ENCODE results near the gene ACTA2.

ACTA2 gene

DNA sequence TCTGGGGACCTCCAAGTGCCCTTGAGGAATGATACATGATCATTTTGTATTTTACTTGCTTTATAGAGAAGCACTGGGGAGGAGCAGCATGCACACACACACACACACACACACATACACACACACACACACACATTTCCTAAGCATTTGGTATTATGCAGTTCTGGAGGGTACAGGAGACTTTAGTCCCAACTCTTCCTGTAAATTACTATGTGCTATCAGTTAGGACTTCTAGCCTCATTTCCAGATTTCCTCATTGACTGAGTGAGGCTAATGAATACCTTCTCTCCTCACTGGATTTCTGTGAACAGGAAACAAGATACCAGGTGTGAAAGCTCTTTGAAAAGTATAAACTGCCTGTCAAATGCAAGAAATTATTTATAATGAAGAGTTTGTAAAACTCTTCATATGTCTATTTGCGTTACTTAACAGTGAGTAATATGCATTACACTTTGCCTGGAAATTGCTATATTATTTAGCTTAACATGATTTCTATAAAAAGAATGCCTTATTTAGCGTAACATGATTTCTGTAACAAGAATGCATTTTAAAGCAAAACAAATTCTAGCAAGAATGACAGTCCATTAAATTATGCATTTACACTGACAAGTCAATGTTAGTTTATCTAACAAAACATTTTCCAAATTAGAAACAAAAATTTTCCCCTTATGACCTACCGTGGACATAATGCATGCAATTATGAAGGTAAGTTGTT is 34.2 kb downstream of the ACTA2 start:
- no peak for DNase-seq

DNA sequence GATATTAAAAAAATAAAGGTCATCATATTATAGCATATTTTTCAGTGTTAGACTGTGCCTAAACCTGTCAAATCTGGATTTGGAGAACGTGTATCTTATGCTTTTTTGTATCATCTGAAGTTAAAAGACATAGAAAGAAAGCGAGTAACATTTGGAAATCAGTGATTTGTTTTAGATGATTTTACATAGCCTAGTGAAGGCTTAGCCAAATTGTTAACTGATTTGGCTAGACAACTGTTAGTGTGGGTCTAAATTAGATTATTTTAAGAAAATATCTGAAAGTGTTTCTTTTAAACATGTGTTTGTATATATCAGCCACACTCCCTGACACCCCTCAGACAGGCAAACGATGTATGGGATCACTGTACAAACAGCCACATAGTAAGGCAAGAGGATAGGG is 35.6 kb downstream of the ACTA2 start:
- no peak for DNase-seq

GRCh38 chr10:88916231-88916630 is 36.3 kb downstream of the ACTA2 start:
- DNase-seq = no peak

- DNase-seq = no peak
Measured at GRCh38 chr10:88915781-88916180, 36.8 kb downstream of the ACTA2 start.

- DNase-seq = no peak
Measured at GRCh38 chr10:88913788-88914187, 38.8 kb downstream of the ACTA2 start.

- DNase-seq = no peak
Measured at GRCh38 chr10:88913127-88913526, 39.4 kb downstream of the ACTA2 start.

- no peak for DNase-seq
Measured at GRCh38 chr10:88911851-88912250, 40.7 kb downstream of the ACTA2 start.

- no peak for DNase-seq
Measured at GRCh38 chr10:88911116-88911515, 41.5 kb downstream of the ACTA2 start.

DNA sequence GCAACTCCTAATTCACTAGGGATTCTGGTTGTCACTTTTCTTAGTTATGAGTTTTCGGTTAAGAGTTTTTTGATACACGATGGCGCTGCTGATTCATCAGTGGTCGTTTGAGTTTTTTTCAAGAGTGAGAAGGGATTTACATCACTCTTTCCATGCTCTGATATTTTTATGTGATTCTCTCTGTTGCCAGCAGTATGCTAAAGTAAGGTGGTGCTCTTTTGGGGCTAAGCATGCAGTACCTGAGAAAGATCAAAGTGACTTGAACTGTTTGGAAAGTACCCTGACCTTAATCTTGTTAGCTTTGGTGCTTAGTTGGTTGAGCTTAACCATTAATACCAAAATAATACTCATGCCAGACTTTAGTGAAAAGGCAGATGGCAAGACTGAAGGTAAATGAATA is 44.4 kb downstream of the ACTA2 start:
- no peak for DNase-seq

DNA sequence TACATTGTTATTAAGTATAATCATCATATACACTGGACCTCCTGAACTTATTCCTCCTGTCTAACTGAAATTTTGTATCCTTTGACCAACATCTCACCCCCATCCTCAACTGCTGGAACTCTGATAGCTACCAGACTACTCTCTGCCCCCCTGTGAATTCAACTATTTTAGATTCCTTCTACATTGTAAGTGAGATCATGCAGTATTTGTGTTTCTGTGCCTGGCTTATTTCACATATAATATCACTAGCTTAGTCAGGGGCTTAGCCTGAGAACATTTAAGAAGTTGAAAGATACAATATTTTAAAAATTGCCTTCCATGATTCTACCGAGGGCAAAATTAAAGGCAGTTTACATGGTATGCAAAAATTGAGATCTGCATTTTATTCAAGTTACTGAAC is 45.7 kb downstream of the ACTA2 start:
- DNase-seq = no peak

- DNase-seq = no peak
Measured at GRCh38 chr10:88903715-88904114, 48.9 kb downstream of the ACTA2 start.

DNA sequence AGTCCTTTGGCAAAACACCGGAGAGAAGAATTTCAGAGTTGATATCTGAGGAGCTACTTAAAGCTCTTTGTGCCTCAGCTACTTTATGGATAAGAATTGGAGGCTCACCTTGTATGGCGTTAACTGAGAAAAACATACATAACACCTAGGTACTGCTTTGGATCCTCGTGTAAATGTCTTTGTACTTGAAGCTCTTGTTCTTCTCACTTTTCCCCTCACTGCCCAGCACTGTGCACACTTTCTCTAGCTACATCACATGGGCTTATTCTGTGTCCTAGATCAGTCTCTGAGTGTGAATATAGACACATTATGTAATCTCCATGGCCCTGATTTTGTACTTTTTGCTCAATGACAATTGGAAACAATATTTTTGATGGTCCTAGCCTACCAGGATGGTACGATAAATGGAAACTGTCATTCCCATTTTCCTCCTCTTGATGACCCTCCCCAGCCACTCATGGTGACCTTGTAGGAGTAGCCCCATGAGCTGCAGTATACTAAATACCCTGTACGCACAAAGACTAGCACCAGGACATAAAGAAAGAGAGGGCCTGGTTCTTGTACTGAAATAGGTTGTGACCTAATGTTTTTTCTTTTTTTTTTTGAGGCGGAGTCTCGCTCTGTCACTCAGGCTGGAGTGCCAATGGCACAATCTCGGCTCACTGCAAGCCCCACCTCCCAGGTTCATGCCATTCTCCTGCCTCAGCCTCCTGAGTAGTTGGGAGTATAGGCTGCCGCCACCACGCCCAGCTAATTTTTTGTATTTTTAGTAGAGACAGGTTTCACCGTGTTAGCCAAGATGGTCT is 50.4 kb downstream of the ACTA2 start:
- DNase-seq = no peak

GRCh38 chr10:88901206-88901983 is 51.2 kb downstream of the ACTA2 start:
- DNase-seq = no peak

GRCh38 chr10:88899886-88900285 is 52.7 kb downstream of the ACTA2 start:
- no peak for DNase-seq

GRCh38 chr10:88898727-88899126 is 53.8 kb downstream of the ACTA2 start:
- DNase-seq = no peak

DNA sequence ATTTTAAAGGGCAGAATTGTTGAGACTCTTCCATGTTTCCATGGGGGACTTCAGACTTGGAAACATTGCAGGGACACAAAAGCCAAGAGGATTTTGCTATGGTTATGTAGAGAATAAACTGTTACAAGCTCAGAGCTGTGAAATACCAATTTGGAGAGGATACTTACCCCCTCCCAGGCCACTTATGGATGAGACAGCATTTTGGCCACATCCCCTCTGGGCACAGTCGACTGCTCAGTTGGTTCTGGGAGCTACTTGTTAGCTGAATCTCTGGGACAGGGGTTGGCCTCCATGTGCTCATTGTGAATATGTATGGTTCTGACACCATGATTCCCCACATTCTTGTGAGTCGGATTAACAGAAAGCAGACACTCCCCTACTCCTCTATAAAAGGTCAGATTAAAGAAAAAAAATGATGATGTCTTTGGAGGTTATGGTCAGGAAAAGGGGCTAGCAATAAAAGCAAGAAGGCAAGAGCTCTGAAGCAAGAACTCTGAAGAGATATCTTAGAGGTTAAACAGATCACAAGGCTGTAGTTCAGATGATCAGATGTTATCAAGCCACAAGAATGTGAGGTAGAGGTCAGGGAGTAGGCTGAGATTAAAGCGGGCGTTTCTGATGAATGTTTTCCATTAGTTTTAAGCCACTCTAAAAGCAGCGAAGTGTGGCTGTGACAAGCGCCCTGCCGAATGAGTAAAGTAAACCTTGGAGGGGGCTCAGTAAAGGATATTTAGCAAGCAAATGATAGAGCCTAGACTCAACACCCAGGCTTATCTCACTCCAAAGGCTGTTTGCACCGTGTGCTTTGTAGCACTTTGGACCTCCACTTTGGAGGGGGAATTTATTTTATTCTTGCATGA is 55.3 kb downstream of the ACTA2 start:
- no peak for DNase-seq

GRCh38 chr10:88896372-88896993 is 56.1 kb downstream of the ACTA2 start:
- DNase-seq = no peak

GRCh38 chr10:88895250-88895649 is 57.3 kb downstream of the ACTA2 start:
- no peak for DNase-seq

DNA sequence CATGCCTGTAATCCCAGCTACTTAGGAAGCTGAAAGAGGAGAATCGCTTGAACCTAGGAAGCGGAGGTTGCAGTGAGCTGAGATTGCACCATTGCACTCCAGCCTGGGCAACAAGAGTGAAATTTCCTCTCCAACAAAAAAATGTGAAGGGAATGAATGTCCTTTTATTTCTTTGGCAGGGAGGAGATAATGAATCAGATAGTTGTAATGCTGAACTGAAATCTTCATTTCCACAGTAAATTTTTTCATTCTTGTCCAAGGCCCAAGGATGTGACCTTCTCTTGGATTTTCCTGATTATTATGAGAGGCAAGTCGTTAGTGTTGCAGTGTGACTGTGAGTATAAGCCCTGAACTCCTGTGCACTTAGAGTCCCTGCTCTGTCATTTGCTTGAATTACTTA is 59.0 kb downstream of the ACTA2 start:
- DNase-seq = no peak

- DNase-seq = no peak
Measured at GRCh38 chr10:88892222-88892967, 60.2 kb downstream of the ACTA2 start.

DNA sequence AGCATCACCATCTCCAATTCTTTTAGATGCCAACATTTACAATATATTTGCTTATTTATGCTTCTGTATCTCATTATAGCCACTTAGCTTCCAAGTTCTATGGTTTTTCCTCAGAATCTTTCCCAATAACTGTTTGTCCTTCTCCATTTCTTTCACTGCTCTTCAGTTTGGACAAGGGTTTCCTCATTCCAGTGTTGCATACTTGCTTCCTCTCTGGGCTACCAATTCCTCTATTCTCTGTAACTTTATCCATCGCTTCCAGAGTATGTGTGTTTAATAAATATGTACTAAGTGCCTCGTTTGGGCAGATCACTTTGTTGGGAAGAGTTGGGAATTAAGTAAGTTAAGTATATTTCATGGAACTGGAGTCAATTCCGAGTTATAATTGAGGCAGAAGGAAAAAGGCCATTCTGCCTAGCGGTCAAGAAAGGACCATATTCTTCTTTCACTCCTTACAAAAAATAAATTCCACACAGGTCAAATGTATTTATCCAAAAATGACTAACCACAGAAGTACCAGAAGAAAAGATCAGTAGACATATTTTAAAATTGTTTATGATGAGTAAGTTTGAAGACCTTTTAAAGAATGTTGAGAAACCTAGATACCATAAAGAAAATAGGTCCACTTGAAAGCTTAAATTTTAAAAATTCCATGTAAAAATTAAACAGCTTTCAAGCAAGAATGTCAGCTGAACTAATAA is 61.7 kb downstream of the ACTA2 start:
- DNase-seq = no peak

Data from hippocampal formation (tissue), 2 donors.